HG02642 (cell line): ENCODE data around the gene RUSF1.
A peak's percentile ranks its signal among the peaks of the same experiment; 100 is the strongest.
"Not testable (repeated sequence)": the region's sequence is repeated elsewhere in the genome, so short reads cannot be mapped to it uniquely, and the experiment has no call there.

Experiments used
- ATAC-seq: cut with Tn5 transposase; IDR thresholded peaks from one replicate; pipeline ENCODE4 v1.9.1; 2021; ENCODE audit warnings: mild to moderate bottlenecking; ENCODE audit not compliant: unreplicated experiment, poor library complexity

RUSF1 gene

DNA sequence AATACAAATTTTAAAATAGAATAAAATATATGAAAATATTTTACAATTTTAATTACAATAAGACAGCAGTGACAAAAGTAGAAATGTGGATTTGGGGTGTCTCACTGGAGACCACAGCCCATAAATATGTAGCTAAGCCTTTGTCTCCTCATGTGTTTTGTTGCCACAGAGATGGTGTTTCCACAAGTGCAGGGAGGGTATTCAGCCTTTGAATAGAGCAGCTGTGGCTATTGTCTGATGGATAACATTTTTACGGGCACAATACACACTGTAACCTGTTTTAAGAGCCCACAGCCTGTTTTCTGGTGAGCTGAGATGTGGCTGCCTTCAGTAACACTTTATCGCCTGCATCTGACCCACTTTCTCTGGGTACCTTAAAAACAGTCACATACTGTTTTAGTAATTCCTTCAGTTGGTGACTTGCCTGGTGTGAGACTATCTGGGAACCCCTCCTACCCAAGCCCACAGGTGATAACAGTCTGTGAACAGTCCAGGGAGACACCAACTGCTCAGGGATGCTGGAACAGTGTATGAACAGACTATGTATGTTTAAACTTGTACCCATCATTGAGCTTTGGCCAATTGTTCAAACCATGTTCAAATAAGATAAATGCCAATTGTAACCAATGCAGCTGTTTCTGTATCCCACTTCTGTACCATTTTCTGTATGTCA, 11.7 kb upstream of the RUSF1 start:
- no peak for ATAC-seq

DNA sequence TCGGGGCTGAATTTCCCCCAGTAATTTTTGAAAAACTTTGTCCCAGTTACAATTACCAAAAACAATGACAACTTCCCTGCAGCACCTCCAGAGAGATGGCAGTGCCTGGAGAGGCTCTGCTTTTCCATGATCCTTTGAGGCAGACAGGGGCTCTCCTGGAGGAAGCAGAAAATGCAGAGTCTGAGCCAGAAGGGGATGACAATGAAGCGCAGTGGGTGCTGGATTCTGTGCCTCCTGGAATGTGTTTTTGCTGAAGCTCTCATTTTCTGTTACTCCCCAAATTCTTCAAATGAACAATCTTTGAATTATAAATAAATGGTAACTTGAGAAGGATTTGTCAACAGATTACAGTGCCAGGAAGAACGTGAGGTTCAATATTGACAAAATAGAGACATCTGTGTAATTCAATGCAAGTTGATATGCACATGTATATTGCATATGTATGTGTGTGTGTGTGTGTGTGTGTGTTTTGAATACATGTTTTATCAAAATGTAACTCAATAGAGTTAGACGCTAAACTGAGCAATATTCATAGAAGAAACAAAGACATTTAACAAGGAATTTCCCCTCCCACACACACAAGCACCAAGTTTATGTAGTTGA, 9.7 kb upstream of the RUSF1 start:
- no peak for ATAC-seq

DNA sequence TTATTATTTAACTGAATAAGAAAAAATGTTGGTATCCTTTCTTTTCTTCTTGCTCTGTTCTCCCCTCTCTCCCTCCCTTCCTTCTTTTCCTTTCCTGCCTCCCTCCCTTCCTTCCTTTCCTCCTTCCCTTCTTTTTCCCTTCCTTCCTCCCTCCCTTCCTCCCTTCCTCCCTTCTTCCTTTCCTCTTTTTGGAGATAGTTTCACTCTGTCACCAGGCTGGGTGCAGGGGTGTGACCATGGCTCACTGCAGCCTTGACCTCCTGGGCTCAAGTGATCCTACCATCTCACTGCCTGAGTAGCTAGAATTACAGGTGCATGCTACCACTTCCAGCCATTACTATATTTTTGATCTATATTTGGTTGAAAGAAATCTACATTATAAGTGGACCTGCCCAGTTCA, 5.7 kb upstream of the RUSF1 start:
- ATAC-seq = no peak

DNA sequence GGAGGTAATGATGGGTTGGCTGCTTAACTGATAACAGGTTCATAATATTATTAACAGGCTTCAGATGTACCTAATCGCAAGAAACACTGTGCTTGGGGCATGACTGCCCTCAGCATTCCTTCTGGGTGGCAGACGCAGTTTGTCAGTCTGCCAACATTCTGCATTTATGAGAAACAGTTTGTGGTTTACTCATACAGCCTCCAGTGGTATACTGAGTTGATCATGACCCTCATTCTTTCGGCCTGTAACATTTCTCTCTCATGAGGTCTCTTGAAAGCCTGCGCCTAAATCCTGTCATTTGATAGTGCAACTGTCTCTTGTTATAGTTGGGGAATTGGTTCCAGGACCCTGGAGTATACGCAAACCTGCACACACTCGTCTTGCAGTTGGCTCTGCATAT, 4.9 kb upstream of the RUSF1 start:
- no peak for ATAC-seq

DNA sequence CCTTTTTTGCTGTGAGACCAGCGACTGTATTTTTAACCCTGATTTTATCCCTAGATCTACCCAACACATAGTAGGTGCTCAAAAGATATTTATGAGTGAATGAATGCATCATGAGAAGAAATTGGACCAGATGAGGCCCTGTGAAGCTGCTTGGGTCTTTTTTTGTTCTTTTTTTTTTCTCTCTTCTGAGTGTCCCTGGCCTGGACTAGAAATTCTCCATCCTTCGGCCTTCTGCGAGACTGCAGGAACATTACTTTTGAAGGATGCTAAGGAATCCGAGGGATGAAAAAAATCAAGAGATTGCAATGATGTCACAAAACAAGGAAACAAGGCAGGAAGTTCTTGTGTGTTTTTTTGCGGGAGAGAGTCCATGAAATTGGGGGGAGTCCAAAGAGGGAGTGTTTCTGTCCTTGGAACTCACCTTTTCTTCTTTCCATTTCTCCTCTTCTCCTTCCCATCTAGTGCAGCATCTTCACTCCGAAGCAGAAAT, 560 bp upstream of the RUSF1 start:
- ATAC-seq = no peak

DNA sequence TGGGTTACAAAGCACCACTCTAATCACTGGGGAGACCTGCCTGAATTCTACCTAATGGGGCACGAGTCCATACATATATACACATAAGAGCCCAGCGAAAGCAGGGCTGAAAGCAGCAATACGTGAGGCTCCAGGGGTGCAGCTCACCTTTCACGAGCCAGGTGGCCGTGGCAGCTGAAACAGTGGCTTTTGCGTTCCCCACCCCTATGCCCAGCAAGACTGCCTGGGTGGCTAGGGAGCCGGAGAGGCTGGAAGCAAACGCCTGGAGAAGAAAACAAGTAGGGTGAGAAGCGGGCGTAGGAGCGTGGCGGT, 618 bp downstream of the RUSF1 start:
- no peak for ATAC-seq

DNA sequence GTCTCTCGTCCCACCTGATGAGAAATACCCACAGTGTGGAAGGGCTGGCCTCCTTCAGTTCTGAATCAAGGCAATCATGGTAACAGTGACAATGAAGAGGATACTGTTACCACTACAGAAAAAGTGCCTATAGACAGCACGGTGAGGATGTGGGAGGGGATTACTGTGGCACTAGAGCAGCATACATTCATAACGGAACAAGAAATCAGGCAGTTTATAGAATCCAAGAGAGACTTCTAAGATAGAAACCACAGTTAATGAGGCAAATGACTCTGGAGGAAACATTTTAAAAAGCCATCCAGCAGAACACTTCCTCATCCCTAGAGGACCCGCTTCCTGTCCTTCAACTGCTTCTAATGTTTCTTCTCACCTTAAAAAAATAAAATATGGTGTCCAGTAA, 2.7 kb downstream of the RUSF1 start:
- ATAC-seq = peak; percentile 36

DNA sequence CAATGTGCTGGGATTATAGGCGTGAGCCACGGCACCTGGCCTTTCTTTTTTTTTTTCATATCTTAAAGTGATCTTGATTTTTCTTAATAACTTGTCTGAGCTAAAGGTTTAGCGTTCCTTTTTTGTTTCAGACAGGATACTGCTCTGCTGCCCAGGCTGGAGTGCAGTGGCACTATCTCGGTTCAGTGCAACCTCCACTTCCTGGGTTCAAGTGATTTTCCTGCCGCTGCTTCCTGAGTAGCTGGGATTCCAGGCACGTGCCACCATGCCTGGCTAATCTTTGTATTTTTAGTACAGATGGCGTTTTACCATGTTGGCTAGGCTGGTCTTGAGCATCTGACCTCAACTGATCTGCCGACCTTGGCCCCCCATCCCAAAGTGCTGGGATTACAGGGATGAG, 4.0 kb downstream of the RUSF1 start:
- no peak for ATAC-seq

DNA sequence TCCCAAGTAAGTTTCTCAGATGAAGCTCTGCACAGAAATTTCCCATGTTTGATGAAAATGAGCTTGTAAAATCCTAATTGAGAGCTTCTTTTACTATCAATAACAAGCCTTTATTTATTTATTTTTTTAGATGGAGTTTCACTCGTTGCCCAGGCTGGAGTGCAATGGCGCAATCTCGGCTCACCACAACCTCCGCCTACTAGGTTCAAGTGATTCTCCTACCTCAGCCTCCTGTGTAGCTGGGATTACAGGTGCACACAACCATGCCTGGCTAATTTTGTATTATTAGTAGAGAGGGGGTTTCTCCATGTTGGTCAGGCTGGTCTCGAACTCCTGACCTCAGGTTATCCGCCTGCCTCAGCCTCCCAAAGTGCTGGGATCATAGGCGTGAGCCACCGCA, 4.6 kb downstream of the RUSF1 start:
- ATAC-seq = not testable (repeated sequence)

DNA sequence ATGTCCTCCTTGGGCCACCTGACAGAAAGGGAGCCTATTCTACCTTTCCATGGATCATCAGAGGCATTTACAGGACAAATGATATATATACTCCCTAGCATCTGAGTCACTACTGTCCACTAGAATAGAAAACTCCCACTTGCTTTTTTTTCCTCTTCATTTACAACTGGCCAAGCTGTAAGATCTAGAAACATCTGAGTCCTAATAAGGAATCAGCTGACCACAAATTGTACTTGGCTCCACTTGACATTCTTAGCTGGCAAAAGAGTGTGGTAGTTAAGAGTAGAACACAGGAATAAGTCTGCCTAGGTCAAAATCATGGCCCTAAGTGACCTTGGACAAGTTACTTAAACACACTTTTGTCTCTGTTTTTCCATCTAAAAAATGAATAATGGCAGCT, 5.2 kb downstream of the RUSF1 start:
- ATAC-seq = no peak

DNA sequence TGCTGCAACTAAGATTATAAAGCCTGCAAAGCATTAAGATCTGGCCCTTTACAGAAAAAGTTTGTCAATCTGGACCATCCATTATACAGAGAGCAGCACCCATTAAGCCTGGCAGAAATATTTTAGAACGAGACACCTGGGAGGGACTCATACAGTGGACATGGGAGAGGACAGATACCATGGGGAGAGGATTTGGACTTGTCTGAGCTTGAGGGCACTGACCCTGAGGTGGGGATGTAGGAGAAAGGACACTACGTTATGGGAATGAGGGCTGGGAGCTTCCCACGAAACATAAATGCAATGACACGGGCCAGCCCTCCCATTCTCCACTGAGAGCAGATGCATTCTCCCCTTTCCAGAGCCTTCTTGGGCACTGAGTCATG, 6.2 kb downstream of the RUSF1 start:
- ATAC-seq = no peak

DNA sequence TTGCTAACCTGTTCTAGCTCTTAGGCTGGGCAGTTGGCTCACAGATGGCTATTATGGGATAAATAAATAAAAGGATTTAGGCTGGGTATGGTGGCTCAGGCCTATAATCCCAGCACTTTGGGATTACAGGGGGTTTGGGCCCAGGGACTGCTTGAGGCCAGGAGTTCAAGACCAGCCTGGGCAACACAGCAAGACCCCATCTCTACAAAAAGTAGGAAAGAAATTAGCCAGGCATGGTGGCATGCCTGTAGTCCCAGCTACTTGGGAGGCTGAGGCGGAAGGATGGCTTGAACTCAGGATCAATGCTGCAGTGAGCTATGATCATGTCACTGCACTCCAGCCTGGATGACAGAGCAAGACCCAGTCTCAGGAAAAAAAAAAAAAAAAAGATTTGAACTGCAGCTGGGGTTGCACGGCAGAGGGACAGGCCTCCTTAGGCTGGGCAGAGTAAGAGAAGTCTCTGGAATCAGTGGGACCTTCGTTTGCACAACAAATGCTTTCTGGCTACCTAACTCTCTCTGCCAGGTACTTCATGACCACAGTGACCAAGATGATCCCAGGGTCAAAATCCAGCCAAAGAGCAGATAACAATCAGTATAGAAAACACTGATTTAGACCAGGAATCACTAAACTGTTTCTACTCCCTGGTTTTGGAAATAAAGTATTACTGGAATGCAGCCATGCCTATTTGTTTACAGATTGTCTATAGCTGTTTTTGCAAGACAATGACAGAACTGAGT, 6.8 kb downstream of the RUSF1 start:
- no peak for ATAC-seq

DNA sequence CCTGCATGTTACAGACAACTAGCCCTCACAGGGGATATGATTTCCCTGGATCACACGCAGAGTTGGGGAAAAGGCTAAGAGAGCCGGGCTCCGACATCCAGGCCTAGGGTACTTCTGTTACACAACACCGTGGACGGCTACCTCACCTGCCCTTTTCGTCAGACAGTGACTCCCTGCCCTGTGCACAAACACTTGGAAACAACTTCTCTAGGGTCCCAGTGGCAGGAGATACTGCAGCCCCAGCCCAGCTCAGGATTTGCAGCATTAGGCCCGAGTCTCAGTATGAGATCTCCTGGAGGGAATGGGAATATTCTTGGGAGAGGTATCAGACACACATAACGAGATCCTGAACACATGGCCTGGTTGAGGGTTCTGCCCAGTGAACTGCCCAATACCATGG, 8.3 kb downstream of the RUSF1 start:
- no peak for ATAC-seq

DNA sequence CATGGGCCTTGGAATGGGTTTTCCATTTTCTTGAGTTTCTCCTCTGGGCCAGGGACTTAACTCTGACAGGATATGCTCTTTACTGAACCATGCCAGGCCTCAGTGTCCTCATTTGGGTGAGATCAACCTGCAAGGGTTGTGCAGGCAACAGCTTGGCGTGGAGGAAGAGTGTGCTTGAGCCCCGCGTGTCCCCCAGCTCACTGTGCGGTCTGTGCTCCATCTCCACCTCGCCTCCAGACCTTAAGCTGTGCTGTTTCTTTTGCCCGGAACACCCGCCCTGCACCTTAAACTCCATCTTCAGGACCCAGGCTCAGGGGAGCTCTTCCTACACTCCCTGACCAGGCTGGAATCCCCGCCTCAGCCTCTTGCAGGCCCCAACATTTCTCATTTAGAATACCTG, 9.7 kb downstream of the RUSF1 start:
- no peak for ATAC-seq

DNA sequence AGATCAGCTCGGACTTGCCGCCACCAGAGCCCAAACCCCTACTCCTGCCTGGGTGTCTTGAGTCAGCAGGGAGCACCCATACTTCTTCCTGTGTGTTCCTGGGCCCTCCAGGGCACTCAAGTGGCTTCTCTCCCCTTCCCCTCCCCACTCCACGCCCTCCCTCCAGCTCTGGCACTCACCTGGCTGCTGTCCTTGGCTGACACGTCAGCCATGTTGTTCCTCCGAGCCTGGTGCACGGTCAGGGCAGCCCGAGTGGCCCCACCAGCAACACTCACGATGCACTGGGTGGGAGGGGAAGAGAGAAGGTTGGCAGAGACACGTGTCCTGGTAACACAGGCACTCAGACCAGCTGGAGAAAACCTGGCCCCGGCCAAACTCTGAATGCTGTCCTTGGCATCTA, 11.5 kb downstream of the RUSF1 start:
- ATAC-seq = no peak

DNA sequence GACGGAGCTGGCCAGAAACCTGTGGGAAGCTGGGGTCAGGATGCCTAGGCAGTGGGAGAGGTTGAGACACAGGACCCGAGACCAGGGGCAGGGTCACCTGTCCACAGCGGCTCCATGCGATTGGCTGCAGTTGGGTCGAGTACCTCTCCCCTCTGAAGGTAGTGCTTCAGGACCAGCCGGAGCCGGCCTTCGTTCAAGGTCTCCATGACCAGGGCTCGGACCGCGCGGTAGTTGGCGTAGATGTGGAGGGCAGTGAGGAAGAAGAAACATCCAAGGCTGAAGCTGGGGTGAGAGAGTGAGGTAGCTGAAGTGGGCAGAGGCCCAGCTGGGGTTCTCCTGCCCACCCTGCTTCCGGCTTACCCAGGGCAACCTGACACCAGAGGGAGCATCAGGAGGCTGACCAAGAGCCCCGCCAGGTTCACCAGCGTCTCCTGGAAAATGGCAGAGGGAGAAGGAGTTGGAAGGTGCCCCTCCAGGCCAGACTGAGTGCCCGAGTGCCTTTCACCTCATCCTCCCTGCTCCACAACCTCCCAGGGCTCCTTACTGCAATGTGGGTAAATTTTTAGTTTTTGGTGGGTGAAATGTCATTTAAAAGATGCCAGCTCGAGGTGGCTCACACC, 14.6 kb downstream of the RUSF1 start:
- ATAC-seq = no peak

DNA sequence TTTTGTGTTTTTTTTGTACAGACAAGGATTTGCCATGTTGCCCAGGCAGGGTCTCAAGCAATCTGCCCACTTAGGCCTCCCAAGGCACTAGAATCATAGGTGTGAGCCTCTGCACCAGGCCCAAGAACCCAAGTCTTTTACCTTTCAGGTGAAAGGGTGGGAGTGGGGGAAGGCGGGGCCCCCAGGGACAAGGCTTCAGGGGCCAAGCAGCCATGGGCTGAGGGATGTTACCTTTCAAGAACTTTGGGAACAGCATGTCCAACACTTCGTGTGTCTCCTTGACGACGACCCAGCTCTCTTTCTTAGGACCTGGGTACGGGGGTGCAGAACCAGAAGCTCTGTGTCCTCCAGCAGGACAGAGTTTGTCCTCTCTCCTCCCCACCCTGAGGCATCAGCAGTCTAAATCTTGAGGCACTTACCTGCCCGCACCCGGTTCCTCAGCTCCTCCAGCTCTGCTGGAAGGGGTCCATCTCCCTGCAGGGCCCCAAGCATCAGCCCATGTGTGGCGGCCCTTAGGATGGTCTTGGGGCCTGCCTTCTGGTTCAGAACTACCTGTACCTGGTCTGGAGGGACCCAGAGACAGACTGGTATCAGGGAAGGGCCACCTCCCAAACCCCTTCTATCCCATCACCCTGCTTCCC, 16.3 kb downstream of the RUSF1 start:
- no peak for ATAC-seq

DNA sequence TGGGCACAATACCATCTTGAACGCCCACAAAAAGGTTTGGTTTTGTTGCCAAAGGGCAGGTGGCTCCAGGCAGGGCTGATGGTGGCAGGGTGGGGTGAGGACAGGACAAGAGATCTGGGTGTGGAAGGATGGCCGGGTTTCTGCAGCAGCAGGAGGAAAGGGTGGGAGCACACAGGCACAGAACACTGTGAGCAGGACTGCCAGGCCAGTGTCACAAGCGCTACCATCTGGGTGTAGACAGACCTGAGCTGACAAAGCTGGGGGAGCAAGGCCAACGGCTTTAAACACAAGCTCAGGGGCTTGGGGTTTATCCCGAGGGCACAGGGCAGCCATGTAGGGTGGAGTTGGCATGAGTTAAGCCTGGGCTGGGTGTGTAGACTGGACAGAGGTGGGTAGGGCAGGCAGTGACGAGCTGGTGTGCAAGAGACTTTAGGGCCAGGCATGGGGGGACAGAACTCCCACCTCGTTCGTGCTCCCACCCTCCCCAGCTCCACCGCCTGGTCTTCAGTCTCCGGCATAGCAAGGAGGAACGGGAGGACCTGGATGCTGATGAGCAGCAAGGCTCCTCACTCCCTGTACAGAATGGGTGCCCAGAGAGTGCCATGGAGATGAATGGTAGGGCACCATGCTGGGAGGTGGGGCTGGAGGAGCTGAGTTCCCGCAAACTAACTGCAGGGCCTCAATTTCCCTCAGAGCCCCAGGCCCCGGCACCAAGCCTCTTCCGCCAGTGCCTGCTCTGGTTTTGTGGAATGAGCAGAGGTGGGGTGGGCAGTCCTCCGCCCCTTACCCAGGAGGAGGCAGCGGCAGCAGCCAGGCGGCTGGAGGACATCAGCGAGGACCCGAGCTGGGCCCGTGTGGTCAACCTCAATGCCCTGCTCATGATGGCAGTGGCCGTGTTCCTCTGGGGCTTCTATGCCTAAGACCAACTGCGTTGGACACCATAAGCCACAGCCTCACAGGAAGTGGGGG, 18.3 kb downstream of the RUSF1 start:
- no peak for ATAC-seq

DNA sequence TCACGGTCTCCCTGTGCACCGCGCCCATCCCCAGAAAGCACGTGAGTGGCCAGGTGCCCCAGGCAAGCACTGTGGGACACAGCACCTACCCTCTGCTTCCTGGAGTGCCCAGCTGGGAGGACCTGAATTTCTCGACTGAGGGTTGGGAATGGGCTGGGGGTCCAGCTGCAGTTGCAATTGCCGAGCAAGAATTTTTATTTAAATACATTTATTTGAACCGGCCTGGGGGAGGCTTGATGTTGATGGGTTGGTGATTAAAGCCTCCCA, 19.0 kb downstream of the RUSF1 start:
- no peak for ATAC-seq
